Ishikawa (cell line): ENCODE data around the gene RAPGEF2.

Experiments
- CEBPB ChIP-seq: IDR thresholded peaks from 2 replicates; pipeline ENCODE4 v1.6.1; 2012
- CREB1 ChIP-seq: IDR thresholded peaks from 2 replicates; pipeline ENCODE4 v1.6.1; 2012; ENCODE audit warnings: low read depth
- EGR1 ChIP-seq: IDR thresholded peaks from 2 replicates; pipeline ENCODE4 v1.6.1; 2012
- EP300 ChIP-seq: IDR thresholded peaks from 2 replicates; pipeline ENCODE4 v1.6.1; 2012; ENCODE audit warnings: borderline replicate concordance
- FOXM1 ChIP-seq: IDR thresholded peaks from 2 replicates; pipeline ENCODE4 v1.6.1; 2012; ENCODE audit warnings: low read depth, borderline replicate concordance
- MAX ChIP-seq: IDR thresholded peaks from 2 replicates; pipeline ENCODE4 v1.6.1; 2012
- NFIC ChIP-seq: IDR thresholded peaks from 2 replicates; pipeline ENCODE4 v1.6.1; 2012
- RAD21 ChIP-seq: IDR thresholded peaks from 2 replicates; pipeline ENCODE4 v1.6.1; 2012; ENCODE audit warnings: low read depth
- REST ChIP-seq: IDR thresholded peaks from 2 replicates; pipeline ENCODE4 v1.6.1; 2012; ENCODE audit warnings: low read depth, mild to moderate bottlenecking
- TAF1 ChIP-seq: IDR thresholded peaks from 2 replicates; pipeline ENCODE4 v1.6.1; 2012; ENCODE audit warnings: low read depth, mild to moderate bottlenecking
- TCF12 ChIP-seq: IDR thresholded peaks from 2 replicates; pipeline ENCODE4 v1.6.1; 2012; ENCODE audit warnings: low read depth
- TEAD4 ChIP-seq: IDR thresholded peaks from 2 replicates; pipeline ENCODE4 v1.6.1; 2012
- USF1 ChIP-seq: IDR thresholded peaks from 2 replicates; pipeline ENCODE4 v1.6.1; 2012
- YY1 ChIP-seq: IDR thresholded peaks from 2 replicates; pipeline ENCODE4 v1.6.1; 2012; ENCODE audit warnings: low read depth
- ZBTB7A ChIP-seq: IDR thresholded peaks from 2 replicates; pipeline ENCODE4 v1.6.1; 2012; ENCODE audit warnings: low read depth

RAPGEF2 gene

GRCh38 chr4:159150821-159151390 is 48.0 kb downstream of the RAPGEF2 start:
- TF ChIP-seq TCF12: no peak
- TF ChIP-seq MAX: no peak
- no peak for TF ChIP-seq ZBTB7A
- TF ChIP-seq TEAD4: no peak
- no peak for TF ChIP-seq EP300
- TF ChIP-seq REST: no peak
- no peak for TF ChIP-seq NFIC
- no peak for TF ChIP-seq TAF1
- no peak for TF ChIP-seq CEBPB
- TF ChIP-seq EGR1: no peak
- TF ChIP-seq YY1: no peak
- TF ChIP-seq USF1: no peak
- no peak for TF ChIP-seq RAD21
- TF ChIP-seq CREB1: no peak
- TF ChIP-seq FOXM1: no peak

- TF ChIP-seq CREB1: no peak
- no peak for TF ChIP-seq EGR1
- TF ChIP-seq TCF12: no peak
- TF ChIP-seq CEBPB: no peak
- no peak for TF ChIP-seq ZBTB7A
- no peak for TF ChIP-seq NFIC
- TF ChIP-seq REST: no peak
- no peak for TF ChIP-seq RAD21
- no peak for TF ChIP-seq FOXM1
- TF ChIP-seq TAF1: no peak
- TF ChIP-seq TEAD4: no peak
- no peak for TF ChIP-seq MAX
- TF ChIP-seq USF1: no peak
These were observed 48.8 kb downstream of the RAPGEF2 start for GRCh38 chr4:159151689-159152088.

- TF ChIP-seq USF1 (no peak), CEBPB (no peak), TAF1 (no peak), EGR1 (no peak)
These were observed 49.3 kb downstream of the RAPGEF2 start for GRCh38 chr4:159152181-159152580.

GRCh38 chr4:159153669-159154068 is 50.8 kb downstream of the RAPGEF2 start:
- TF ChIP-seq CEBPB (no peak), YY1 (no peak), MAX (no peak), ZBTB7A (no peak), NFIC (no peak), FOXM1 (no peak), USF1 (no peak), REST (no peak), TEAD4 (no peak), EP300 (no peak), CREB1 (no peak), EGR1 (no peak), TCF12 (no peak), TAF1 (no peak), RAD21 (no peak)
